ENCODE data around the gene ZFYVE19. TPM values are rescaled to one million over a fixed set of nuclear protein-coding genes. Genes with fewer than 3 reads are reported as not detected.

The ZFYVE19 gene
- polyA plus RNA-seq, 2 donors = 22.5 to 45.5 TPM

Other genes with a start within 250 kb of the ZFYVE19 start
- 10 to 100 TPM in 1 of 2 donors, 1 to 10 TPM in 1; 7.9 to 11.1 TPM for gene CCDC32, start 242.0 kb upstream of the ZFYVE19 start, polyA plus RNA-seq
- 1 to 10 TPM; 5.0 to 7.3 TPM for gene RPUSD2, start 237.8 kb upstream of the ZFYVE19 start, polyA plus RNA-seq
- 1 to 10 TPM; 1.8 to 2.6 TPM for gene KNL1, start 212.8 kb upstream of the ZFYVE19 start, polyA plus RNA-seq
- 1 to 10 TPM; 2.5 to 5.9 TPM for gene RAD51, start 111.9 kb upstream of the ZFYVE19 start, polyA plus RNA-seq
- gene RMDN3, start 51.8 kb upstream of the ZFYVE19 start, polyA plus RNA-seq = 10 to 100 TPM; 18.0 to 21.6 TPM
- gene GCHFR, start 43.0 kb upstream of the ZFYVE19 start, polyA plus RNA-seq = 10 to 100 TPM; 42.9 to 87.9 TPM
- 10 to 100 TPM; 21.3 to 71.9 TPM for gene C15orf62, start 37.1 kb upstream of the ZFYVE19 start, polyA plus RNA-seq
- 10 to 100 TPM; 51.3 to 88.1 TPM for gene DNAJC17, start 384 bp downstream of the ZFYVE19 start, polyA plus RNA-seq
- gene PPP1R14D, start 21.6 kb downstream of the ZFYVE19 start, polyA plus RNA-seq = under 1 TPM; 0.21 to 0.37 TPM
- gene SPINT1, start 37.0 kb downstream of the ZFYVE19 start, polyA plus RNA-seq = 100 to 1,000 TPM; 161 to 191 TPM
- gene RHOV, start 67.1 kb downstream of the ZFYVE19 start, polyA plus RNA-seq = 100 to 1,000 TPM; 137 to 138 TPM
- gene VPS18, start 87.4 kb downstream of the ZFYVE19 start, polyA plus RNA-seq = 1 to 10 TPM; 6.8 to 7.6 TPM
- 1 to 10 TPM; 1.8 to 1.9 TPM for gene DLL4, start 122.3 kb downstream of the ZFYVE19 start, polyA plus RNA-seq
- gene CHAC1, start 146.4 kb downstream of the ZFYVE19 start, polyA plus RNA-seq = 10 to 100 TPM; 21.1 to 70.9 TPM